KMS-11 (cell line): Measurements from ENCODE around the gene BACE1-AS.

Experiments used
- H2AFZ ChIP-seq: fragments of 200-600 bp; sonication (generic); 2 replicates; pipeline ENCODE4 v1.6.1; 2016; ENCODE audit warnings: antibody characterized with exemption, mixed run types, low read depth
- H3K27ac ChIP-seq: fragments of 200-600 bp; sonication (generic); 2 replicates; pipeline ENCODE4 v1.6.1; 2016; ENCODE audit warnings: mild to moderate bottlenecking, mixed run types
- H3K27me3 ChIP-seq: fragments of 200-600 bp; sonication (generic); 2 replicates; pipeline ENCODE4 v1.6.1; 2017; ENCODE audit warnings: mild to moderate bottlenecking, low read depth, mixed run types, moderate library complexity; ENCODE audit not compliant: insufficient read depth
- H3K36me3 ChIP-seq: fragments of 200-600 bp; sonication (generic); 2 replicates; pipeline ENCODE4 v1.6.1; 2017; ENCODE audit warnings: mild to moderate bottlenecking, mixed run types; ENCODE audit not compliant: insufficient read depth
- H3K4me1 ChIP-seq: fragments of 200-600 bp; sonication (generic); 2 replicates; pipeline ENCODE4 v1.6.1; 2016; ENCODE audit warnings: mild to moderate bottlenecking, low read depth, mixed run types; ENCODE audit not compliant: poor library complexity, severe bottlenecking
- H3K4me2 ChIP-seq: fragments of 200-600 bp; sonication (generic); 2 replicates; pipeline ENCODE4 v1.7.0; 2016; ENCODE audit warnings: mild to moderate bottlenecking, mixed run types
- H3K4me3 ChIP-seq: fragments of 200-600 bp; sonication (generic); IDR thresholded peaks from 2 replicates; pipeline ENCODE4 v1.6.1; 2017; ENCODE audit warnings: low read depth, low read length, mixed read lengths; ENCODE audit not compliant: insufficient read depth
- H3K79me2 ChIP-seq: fragments of 200-600 bp; sonication (generic); 2 replicates; pipeline ENCODE4 v1.6.1; 2016; ENCODE audit warnings: low read depth, mixed run types; ENCODE audit not compliant: insufficient read depth
- H3K9ac ChIP-seq: fragments of 200-600 bp; sonication (generic); 2 replicates; pipeline ENCODE4 v1.6.1; 2016; ENCODE audit warnings: mild to moderate bottlenecking, mixed run types
- H4K20me1 ChIP-seq: fragments of 200-600 bp; sonication (generic); 2 replicates; pipeline ENCODE4 v1.6.1; 2016; ENCODE audit warnings: mild to moderate bottlenecking, mixed run types; ENCODE audit not compliant: insufficient read depth
- CTCF ChIP-seq: fragments of 200-600 bp; sonication (generic); conservative IDR thresholded peaks from 2 replicates; pipeline ENCODE4 v1.6.1; 2017; ENCODE audit warnings: low read depth, mild to moderate bottlenecking, antibody characterized with exemption, low read length, moderate library complexity, mixed read lengths

The BACE1-AS gene

DNA sequence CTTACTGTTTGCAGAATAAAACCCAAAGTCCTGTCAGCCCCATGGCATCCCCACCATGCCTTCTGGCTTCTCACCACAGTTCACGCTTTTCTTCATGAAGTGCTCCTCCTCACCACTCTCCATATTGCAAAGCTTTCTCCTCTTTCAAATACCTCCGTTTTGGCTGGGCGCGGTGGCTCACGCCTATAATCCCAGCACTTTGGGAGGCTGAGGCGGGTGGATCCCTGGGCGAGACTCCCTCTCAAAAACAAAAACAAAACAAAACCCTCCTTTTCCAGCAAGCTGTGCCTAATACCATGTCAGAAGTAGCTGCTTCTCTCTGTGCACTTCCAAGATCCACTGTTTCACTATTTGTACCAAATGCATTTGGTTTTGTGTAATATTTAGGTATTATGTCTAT lies 18.2 kb downstream of the BACE1-AS start:
- TF ChIP-seq CTCF = no peak
- H3K4me1 ChIP-seq = no peaks in the 10 kb centered on the region

DNA sequence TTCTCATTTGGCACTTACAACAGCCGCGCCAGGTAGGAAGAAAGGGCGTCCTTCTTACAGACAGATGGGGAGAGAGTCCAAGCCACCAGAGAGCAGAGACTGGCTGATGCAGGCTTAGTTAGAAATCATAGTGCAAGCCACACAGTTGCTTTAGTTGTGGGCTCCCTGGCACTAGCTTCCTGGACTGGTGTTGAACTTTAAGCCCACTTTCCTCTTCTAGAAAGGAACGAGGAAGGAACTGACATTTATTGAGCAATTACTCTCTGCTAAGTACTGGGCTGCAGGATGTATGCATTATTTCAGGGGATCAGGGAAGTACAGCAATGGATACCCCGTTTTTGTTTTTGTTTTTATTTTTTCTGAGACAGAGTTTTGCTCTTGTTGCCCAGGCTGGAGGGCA lies 21.9 kb downstream of the BACE1-AS start:
- H3K27ac ChIP-seq = no peak overlapping the region
- H3K27me3 ChIP-seq = no peaks in the 10 kb centered on the region
- no peak for TF ChIP-seq CTCF
- H4K20me1 ChIP-seq = no peaks in the 10 kb centered on the region
- no peak overlapping the region for H2AFZ ChIP-seq
- no peaks in the 10 kb centered on the region for H3K36me3 ChIP-seq
- H3K4me2 ChIP-seq = no peak overlapping the region
- no peak overlapping the region for H3K9ac ChIP-seq
- H3K4me1 ChIP-seq = no peaks in the 10 kb centered on the region
- H3K4me3 ChIP-seq = no peak overlapping the region
- H3K79me2 ChIP-seq = no peaks in the 10 kb centered on the region

More for the DNA sequence above, 18.2 kb downstream of the BACE1-AS start:
- Histone ChIP-seq H3K36me3 (no peaks in the 10 kb centered on the region), H3K27me3 (no peaks in the 10 kb centered on the region), H3K4me2 (no peak overlapping the region), H3K4me3 (no peak overlapping the region), H3K9ac (no peak overlapping the region), H2AFZ (no peak overlapping the region), H3K27ac (no peak overlapping the region), H4K20me1 (no peaks in the 10 kb centered on the region), H3K79me2 (no peaks in the 10 kb centered on the region)

- Histone ChIP-seq H3K9ac (no peak overlapping the region), H3K4me1 (no peaks in the 10 kb centered on the region), H3K4me3 (no peak overlapping the region), H3K79me2 (no peaks in the 10 kb centered on the region), H3K27ac (no peak overlapping the region), H4K20me1 (no peaks in the 10 kb centered on the region), H3K27me3 (no peaks in the 10 kb centered on the region), H3K4me2 (no peak overlapping the region), H2AFZ (no peak overlapping the region), H3K36me3 (no peaks in the 10 kb centered on the region)
- no peak for TF ChIP-seq CTCF
Observed at GRCh38 chr11:117313828-117314768, 23.0 kb downstream of the BACE1-AS start.

- no peak for TF ChIP-seq CTCF
- Histone ChIP-seq H3K27me3 (no peaks in the 10 kb centered on the region), H3K4me3 (no peak overlapping the region), H3K9ac (no peak overlapping the region), H3K4me2 (no peak overlapping the region), H3K79me2 (no peaks in the 10 kb centered on the region), H2AFZ (no peak overlapping the region), H3K36me3 (no peaks in the 10 kb centered on the region), H4K20me1 (no peaks in the 10 kb centered on the region), H3K4me1 (no peaks in the 10 kb centered on the region), H3K27ac (no peak overlapping the region)
Observed at GRCh38 chr11:117314840-117315239, 23.7 kb downstream of the BACE1-AS start.
